NCI-H1436 (cell line): ENCODE results near the gene PVALB.
"Not testable (repeated sequence)": the region's sequence is repeated elsewhere in the genome, so short reads cannot be mapped to it uniquely, and the experiment has no call there.

ENCODE experiments used
- DNase-seq: peaks from one replicate; lab custom pipeline; 2025; lab: John Stamatoyannopoulos, UW

Gene PVALB

GRCh38 chr22:36756746-36757655, 59.8 kb downstream of the PVALB start:
- DNase-seq: no peak

GRCh38 chr22:36756031-36756430, 60.8 kb downstream of the PVALB start:
- DNase-seq: no peak

GRCh38 chr22:36755316-36755715, 61.5 kb downstream of the PVALB start:
- no peak for DNase-seq

- not testable (repeated sequence) for DNase-seq
Observed at GRCh38 chr22:36754881-36755280, 62.0 kb downstream of the PVALB start.

GRCh38 chr22:36753916-36754315, 62.9 kb downstream of the PVALB start:
- DNase-seq: no peak

GRCh38 chr22:36753120-36753802, 63.6 kb downstream of the PVALB start:
- no peak for DNase-seq
